ENCODE data around the gene NYNRIN.

- TF ChIP-seq POLR2A (IDR thresholded peaks at IDR 0.05) (no peak), CTCF (IDR thresholded peaks at IDR 0.05) (no peak)
Observed at GRCh38 chr14:24398293-24398652, 530 bp upstream of the NYNRIN start.

Data from Peyer's patch (tissue), 4 donors.